NB4 (cell line): ENCODE measurements around the gene GPR68.

ENCODE experiments used
- POLR2A ChIP-seq: IDR thresholded peaks from 2 replicates; pipeline ENCODE4 v1.6.1; 2011; ENCODE audit warnings: mild to moderate bottlenecking; ENCODE audit not compliant: insufficient read length; ENCODE audit errors: extremely low read depth
- TF ChIP-seq, protein P1 (sequence below): IDR thresholded peaks from 2 replicates; pipeline ENCODE4 v1.6.1; 2011; ENCODE audit warnings: low read depth, low read length

DNA sequence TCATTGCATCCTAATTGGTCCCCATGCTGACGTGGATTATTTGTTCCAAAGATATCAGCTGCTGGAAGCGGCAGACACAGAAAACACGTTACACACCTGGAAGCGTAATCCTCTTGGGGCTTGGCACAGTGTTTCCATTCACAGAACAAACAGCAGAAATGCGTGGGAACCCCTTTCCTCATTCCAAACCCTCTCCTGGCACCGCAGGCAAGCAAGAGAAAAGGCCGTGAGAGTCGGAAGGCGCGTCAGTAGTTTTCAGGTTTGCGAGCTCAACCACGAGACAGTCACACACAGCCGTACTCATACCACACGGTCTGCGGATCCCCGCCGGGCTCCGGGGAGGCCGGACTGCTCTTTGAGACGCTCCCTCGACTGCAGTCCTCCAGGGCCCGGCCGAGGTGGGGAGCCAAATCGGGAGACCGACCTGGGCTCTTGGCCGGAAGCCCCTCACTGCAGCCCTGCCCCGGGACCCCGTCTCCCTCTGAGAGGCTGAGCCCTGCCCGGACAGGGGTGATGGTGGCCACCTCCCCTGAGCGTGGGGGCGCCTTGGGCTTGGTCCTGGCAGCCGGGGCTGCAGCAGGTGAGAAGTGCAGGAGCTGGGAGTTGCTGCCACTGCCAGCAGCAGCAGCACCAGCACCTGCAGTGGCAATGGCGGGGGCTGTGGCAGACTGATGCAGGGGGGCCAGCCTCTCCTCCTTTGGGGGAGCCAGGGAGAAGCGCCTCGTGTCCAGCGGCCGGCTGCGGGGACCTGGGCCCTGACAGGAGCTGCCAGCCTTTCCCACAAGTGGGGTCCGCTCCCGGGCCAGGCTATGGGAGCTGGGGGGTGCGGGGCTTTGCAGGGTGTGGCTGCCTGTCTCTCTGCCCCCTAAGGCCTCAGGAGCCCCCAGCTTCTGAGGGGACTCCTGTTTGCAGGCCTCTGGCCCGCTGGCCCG is 28.1 kb upstream of the GPR68 start:
- TF ChIP-seq, protein P1, sequence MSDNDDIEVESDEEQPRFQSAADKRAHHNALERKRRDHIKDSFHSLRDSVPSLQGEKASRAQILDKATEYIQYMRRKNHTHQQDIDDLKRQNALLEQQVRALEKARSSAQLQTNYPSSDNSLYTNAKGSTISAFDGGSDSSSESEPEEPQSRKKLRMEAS = no peak
- no peak for TF ChIP-seq POLR2A
